HG03175 (cell line): ENCODE data around the gene MYO1G.
"Not testable (repeated sequence)": the region's sequence is repeated elsewhere in the genome, so short reads cannot be mapped to it uniquely, and the experiment has no call there.

Experiments used
- ATAC-seq: cut with Tn5 transposase; IDR thresholded peaks from one replicate; pipeline ENCODE4 v1.9.1; 2021; ENCODE audit warnings: mild to moderate bottlenecking, moderate library complexity; ENCODE audit not compliant: unreplicated experiment

MYO1G gene

GRCh38 chr7:44999245-45000092 lies 20.7 kb upstream of the MYO1G start:
- ATAC-seq, result peak; percentile 79

GRCh38 chr7:44998153-44998871 lies 19.5 kb upstream of the MYO1G start:
- no peak for ATAC-seq

GRCh38 chr7:44995555-44996493 lies 17.0 kb upstream of the MYO1G start:
- ATAC-seq, result no peak

GRCh38 chr7:44994877-44995554 lies 16.2 kb upstream of the MYO1G start:
- no peak for ATAC-seq

GRCh38 chr7:44992004-44992795 lies 13.4 kb upstream of the MYO1G start:
- not testable (repeated sequence) for ATAC-seq

- no peak for ATAC-seq
Observed at GRCh38 chr7:44990109-44991023, 11.6 kb upstream of the MYO1G start.

GRCh38 chr7:44989132-44989531 lies 10.3 kb upstream of the MYO1G start:
- no peak for ATAC-seq

GRCh38 chr7:44988701-44989100 lies 9.9 kb upstream of the MYO1G start:
- no peak for ATAC-seq

- no peak for ATAC-seq
Observed at GRCh38 chr7:44987996-44988395, 9.2 kb upstream of the MYO1G start.

GRCh38 chr7:44987457-44987856 lies 8.6 kb upstream of the MYO1G start:
- no peak for ATAC-seq

GRCh38 chr7:44986218-44987053 lies 7.6 kb upstream of the MYO1G start:
- ATAC-seq, result peak; percentile 97

GRCh38 chr7:44985900-44986217 lies 7.0 kb upstream of the MYO1G start:
- no peak for ATAC-seq

GRCh38 chr7:44985033-44985695 lies 6.3 kb upstream of the MYO1G start:
- ATAC-seq, result no peak

GRCh38 chr7:44984478-44984758 lies 5.6 kb upstream of the MYO1G start:
- ATAC-seq, result no peak

- no peak for ATAC-seq
Observed at GRCh38 chr7:44983742-44984477, 5.1 kb upstream of the MYO1G start.

- no peak for ATAC-seq
Observed at GRCh38 chr7:44982970-44983369, 4.2 kb upstream of the MYO1G start.

GRCh38 chr7:44982535-44982923 lies 3.7 kb upstream of the MYO1G start:
- ATAC-seq, result no peak
